Fibroblast of lung (primary cell): Measurements from ENCODE around the gene CR1. TPM values are rescaled to one million over a fixed set of nuclear protein-coding genes. Genes with fewer than 3 reads are reported as not detected.

Experiments used
- DNase-seq, 2 donors: peaks; one replicate each; pipeline versions ENCODE4 v3.0.0 to v3.0.0-alpha.2; 2010; ENCODE audit warnings: low read depth in 2 of 2
- H2AFZ ChIP-seq: 2 replicates; pipeline ENCODE4 v1.5.1; 2012; ENCODE audit warnings: low read length, control low read depth, inconsistent platforms
- H3K27ac ChIP-seq: 2 replicates; pipeline ENCODE4 v1.5.1; 2011; ENCODE audit warnings: low read length, control low read depth; ENCODE audit not compliant: insufficient read depth
- H3K27me3 ChIP-seq: 2 replicates; pipeline ENCODE4 v1.5.1; 2011; ENCODE audit warnings: mild to moderate bottlenecking, low read length; ENCODE audit not compliant: control insufficient read depth, insufficient read depth
- H3K36me3 ChIP-seq: 2 replicates; pipeline ENCODE4 v1.5.1; 2011; ENCODE audit warnings: low read length; ENCODE audit not compliant: control insufficient read depth, insufficient read depth
- H3K4me1 ChIP-seq: 2 replicates; pipeline ENCODE4 v1.5.1; 2011; ENCODE audit warnings: low read length; ENCODE audit not compliant: control insufficient read depth, insufficient read depth; ENCODE audit errors: extremely low read depth
- H3K4me2 ChIP-seq: 2 replicates; pipeline ENCODE4 v1.5.1; 2011; ENCODE audit warnings: low read length, control low read depth; ENCODE audit not compliant: insufficient read depth; ENCODE audit errors: extremely low read depth
- H3K4me3 ChIP-seq, 4 experiments: fragments of 200-600 bp in 1 of 4; sonication (generic) in 1 of 4; replicated peaks in 1 of 4; 2 replicates each; pipeline ENCODE4 v1.5.1; 2011 to 2016; ENCODE audit warnings: low read length in 4 of 4, low read depth in 3 of 4, mild to moderate bottlenecking in 3 of 4, control low read depth in 2 of 4, inconsistent platforms in 1 of 4, mixed read lengths in 1 of 4; ENCODE audit not compliant: insufficient read depth in 1 of 4; ENCODE audit errors: control extremely low read depth in 1 of 4
- H3K79me2 ChIP-seq: 2 replicates; pipeline ENCODE4 v1.5.1; 2012; ENCODE audit warnings: mild to moderate bottlenecking, low read length, inconsistent platforms; ENCODE audit not compliant: control insufficient read depth, insufficient read depth
- H3K9ac ChIP-seq: 2 replicates; pipeline ENCODE4 v1.5.1; 2011; ENCODE audit warnings: mild to moderate bottlenecking, low read length, control low read depth; ENCODE audit not compliant: insufficient read depth
- H3K9me3 ChIP-seq: 2 replicates; pipeline ENCODE4 v1.5.1; 2012; ENCODE audit warnings: low read depth, low read length; ENCODE audit not compliant: control insufficient read depth, insufficient read depth
- H4K20me1 ChIP-seq: 2 replicates; pipeline ENCODE4 v1.5.1; 2011; ENCODE audit warnings: low read length; ENCODE audit not compliant: control insufficient read depth, insufficient read depth; ENCODE audit errors: extremely low read depth
- EZH2 ChIP-seq: IDR thresholded peaks from 2 replicates; pipeline ENCODE4 v1.5.1; 2012; ENCODE audit warnings: low read length, control low read depth, mild to moderate bottlenecking; ENCODE audit errors: missing control alignments
- polyA plus RNA-seq, 2 donors: library from polyadenylated mRNA; depleted of rRNA in 1 of 2; stranded (reverse) in 1 of 2; unstranded in 1 of 2; fragments of >200 nt; gene quantifications; 2 replicates each; pipeline ENCODE4 v1.2.1, GENCODE V29; 2011 to 2012; ENCODE audit warnings: missing spikeins in 1 of 2
- total RNA-seq: library from RNA; depleted of rRNA; stranded (reverse); fragments of >200 nt; gene quantifications from 2 replicates; pipeline ENCODE4 v1.2.1, GENCODE V29; 2014
- TF ChIP-seq, protein P1 (sequence below), 2 donors: IDR thresholded peaks in 1 of 2; conservative IDR thresholded peaks in 1 of 2; 1 replicate in 1 of 2; 2 replicates in 1 of 2; pipeline ENCODE4 v1.5.1; 2011 to 2012; ENCODE audit warnings: low read length in 2 of 2, control low read depth in 1 of 2, inconsistent platforms in 1 of 2, low read depth in 1 of 2, mild to moderate bottlenecking in 1 of 2

Gene CR1
- total and polyA plus RNA-seq, 2 donors (not counting 1 experiment from before 2014, with no cell fraction given), result not detected

DNA sequence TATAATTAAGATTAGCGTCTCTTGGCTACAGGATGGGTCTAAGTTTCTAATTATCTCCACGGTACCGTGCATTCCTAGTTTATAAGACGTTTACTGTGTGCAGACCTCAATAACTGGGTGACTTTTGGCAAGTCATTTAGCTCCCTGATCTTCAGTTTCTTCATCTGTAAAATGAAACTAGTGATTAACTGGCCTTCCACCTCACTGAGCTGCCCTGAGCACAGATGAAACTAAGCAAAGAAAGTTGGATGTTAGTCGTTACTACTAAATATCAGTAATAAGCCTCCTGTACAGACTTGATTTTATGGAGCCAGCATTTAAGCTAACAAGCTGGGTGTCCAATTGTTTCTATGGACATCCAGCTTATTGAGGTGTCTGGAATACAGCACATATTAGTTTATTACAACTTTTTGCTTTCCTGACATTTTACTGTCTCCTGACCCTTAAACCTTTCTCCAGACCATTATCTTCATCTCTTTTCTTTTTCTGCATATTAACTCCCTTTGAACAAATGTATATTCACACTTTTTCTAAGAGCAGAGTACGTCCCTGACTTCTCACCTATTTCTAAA lies 40.7 kb upstream of the CR1 start:
- H3K4me3 ChIP-seq, result no peak overlapping the region
- no peak overlapping the region for H3K4me2 ChIP-seq
- H3K79me2 ChIP-seq, result no peaks in the 10 kb centered on the region
- no peaks in the 10 kb centered on the region for H4K20me1 ChIP-seq
- TF ChIP-seq, protein P1, sequence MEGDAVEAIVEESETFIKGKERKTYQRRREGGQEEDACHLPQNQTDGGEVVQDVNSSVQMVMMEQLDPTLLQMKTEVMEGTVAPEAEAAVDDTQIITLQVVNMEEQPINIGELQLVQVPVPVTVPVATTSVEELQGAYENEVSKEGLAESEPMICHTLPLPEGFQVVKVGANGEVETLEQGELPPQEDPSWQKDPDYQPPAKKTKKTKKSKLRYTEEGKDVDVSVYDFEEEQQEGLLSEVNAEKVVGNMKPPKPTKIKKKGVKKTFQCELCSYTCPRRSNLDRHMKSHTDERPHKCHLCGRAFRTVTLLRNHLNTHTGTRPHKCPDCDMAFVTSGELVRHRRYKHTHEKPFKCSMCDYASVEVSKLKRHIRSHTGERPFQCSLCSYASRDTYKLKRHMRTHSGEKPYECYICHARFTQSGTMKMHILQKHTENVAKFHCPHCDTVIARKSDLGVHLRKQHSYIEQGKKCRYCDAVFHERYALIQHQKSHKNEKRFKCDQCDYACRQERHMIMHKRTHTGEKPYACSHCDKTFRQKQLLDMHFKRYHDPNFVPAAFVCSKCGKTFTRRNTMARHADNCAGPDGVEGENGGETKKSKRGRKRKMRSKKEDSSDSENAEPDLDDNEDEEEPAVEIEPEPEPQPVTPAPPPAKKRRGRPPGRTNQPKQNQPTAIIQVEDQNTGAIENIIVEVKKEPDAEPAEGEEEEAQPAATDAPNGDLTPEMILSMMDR (conservative IDR thresholded peaks at IDR 0.05 in 1 of 2, IDR thresholded peaks at IDR 0.05 in 1 of 2; ENCODE audit: low read depth in 1 of 2, low read length in 2 of 2), result no peak
- no peak for TF ChIP-seq EZH2
- H3K4me1 ChIP-seq, result no peaks in the 10 kb centered on the region
- H2AFZ ChIP-seq, result no peak overlapping the region
- peaks cover 17% of the 10 kb centered on the region for H3K27me3 ChIP-seq
- DNase-seq, result no peak
- H3K9ac ChIP-seq, result no peak overlapping the region
- no peak overlapping the region for H3K27ac ChIP-seq
- no peaks in the 10 kb centered on the region for H3K9me3 ChIP-seq
- no peaks in the 10 kb centered on the region for H3K36me3 ChIP-seq

- Histone ChIP-seq H3K9ac (no peak overlapping the region), H3K4me3 (no peak overlapping the region), H3K9me3 (no peaks in the 10 kb centered on the region), H3K36me3 (no peaks in the 10 kb centered on the region), H3K27ac (no peak overlapping the region), H3K4me2 (no peak overlapping the region), H3K27me3 (peaks cover 11% of the 10 kb centered on the region), H4K20me1 (no peaks in the 10 kb centered on the region), H2AFZ (no peak overlapping the region), H3K4me1 (no peaks in the 10 kb centered on the region), H3K79me2 (no peaks in the 10 kb centered on the region)
- TF ChIP-seq EZH2, result no peak
- TF ChIP-seq, protein P1 (conservative IDR thresholded peaks at IDR 0.05 in 1 of 2, IDR thresholded peaks at IDR 0.05 in 1 of 2; ENCODE audit: low read depth in 1 of 2, low read length in 2 of 2), result no peak
- no peak for DNase-seq
Measured at GRCh38 chr1:207458414-207458813, 37.5 kb upstream of the CR1 start.

- Histone ChIP-seq H3K79me2 (no peaks in the 10 kb centered on the region), H4K20me1 (no peaks in the 10 kb centered on the region), H3K27ac (no peak overlapping the region), H3K4me2 (no peak overlapping the region), H3K27me3 (peaks cover 7% of the 10 kb centered on the region), H3K9ac (no peak overlapping the region), H3K4me3 (no peak overlapping the region), H3K9me3 (no peaks in the 10 kb centered on the region), H2AFZ (no peak overlapping the region), H3K4me1 (no peaks in the 10 kb centered on the region), H3K36me3 (no peaks in the 10 kb centered on the region)
- DNase-seq, result no peak
- TF ChIP-seq, protein P1 (conservative IDR thresholded peaks at IDR 0.05 in 1 of 2, IDR thresholded peaks at IDR 0.05 in 1 of 2; ENCODE audit: low read depth in 1 of 2, low read length in 2 of 2), result no peak
- no peak for TF ChIP-seq EZH2
Measured at GRCh38 chr1:207459008-207459407, 36.9 kb upstream of the CR1 start.
